H9 (cell line): ENCODE measurements around the gene NFX1. TPM values are rescaled to one million over a fixed set of nuclear protein-coding genes. Genes with fewer than 3 reads are reported as not detected.
"Not testable (repeated sequence)": the region's sequence is repeated elsewhere in the genome, so short reads cannot be mapped to it uniquely, and the experiment has no call there.

Experiments
- DNase-seq: peaks from one replicate; pipeline ENCODE4 v3.0.0-alpha.2; 2017
- H2AFZ ChIP-seq: one replicate; pipeline ENCODE4 v1.6.1; 2013; ENCODE audit warnings: mild to moderate bottlenecking, low read length, control low read depth, moderate library complexity
- H2AK5ac ChIP-seq: 2 replicates; pipeline ENCODE4 v1.6.1; 2013; ENCODE audit warnings: low read length, control low read depth, mixed read lengths; ENCODE audit not compliant: insufficient read length
- H2BK120ac ChIP-seq: one replicate; pipeline ENCODE4 v1.6.1; 2013; ENCODE audit warnings: low read depth, mild to moderate bottlenecking, low read length, control low read depth, inconsistent platforms; ENCODE audit not compliant: poor library complexity, severe bottlenecking
- H2BK12ac ChIP-seq: 2 replicates; pipeline ENCODE4 v1.6.1; 2013; ENCODE audit warnings: low read length, control low read depth, mixed read lengths, low read depth; ENCODE audit not compliant: insufficient read length
- H2BK15ac ChIP-seq: 2 replicates; pipeline ENCODE4 v1.6.1; 2013; ENCODE audit warnings: low read depth, low read length, control low read depth
- H2BK20ac ChIP-seq: one replicate; pipeline ENCODE4 v1.6.1; 2013; ENCODE audit warnings: low read depth, mild to moderate bottlenecking, low read length, control low read depth, inconsistent platforms; ENCODE audit not compliant: poor library complexity, severe bottlenecking
- H2BK5ac ChIP-seq: 2 replicates; pipeline ENCODE4 v1.6.1; 2013; ENCODE audit warnings: low read length, control low read depth, mixed read lengths; ENCODE audit not compliant: insufficient read length
- H3K14ac ChIP-seq: 2 replicates; pipeline ENCODE4 v1.6.1; 2013; ENCODE audit warnings: low read length, control low read depth; ENCODE audit not compliant: insufficient read depth
- H3K18ac ChIP-seq: 2 replicates; pipeline ENCODE4 v1.6.1; 2013; ENCODE audit warnings: low read depth, mild to moderate bottlenecking, mixed read lengths, low read length, control low read depth; ENCODE audit not compliant: insufficient read length
- H3K23ac ChIP-seq: 2 replicates; pipeline ENCODE4 v1.6.1; 2013; ENCODE audit warnings: low read length, control low read depth, mixed read lengths, low read depth; ENCODE audit not compliant: insufficient read length
- H3K23me2 ChIP-seq: 2 replicates; pipeline ENCODE4 v1.6.1; 2013; ENCODE audit warnings: low read depth, mild to moderate bottlenecking, mixed read lengths, low read length, control low read depth; ENCODE audit not compliant: insufficient read length, poor library complexity, severe bottlenecking
- H3K27ac ChIP-seq: 2 replicates; pipeline ENCODE4 v1.5.1; 2013; ENCODE audit warnings: low read length, control low read depth, mixed read lengths, low read depth; ENCODE audit not compliant: insufficient read length
- H3K27me3 ChIP-seq: 2 replicates; pipeline ENCODE4 v1.6.1; 2013; ENCODE audit warnings: low read length, control low read depth, inconsistent platforms; ENCODE audit not compliant: insufficient read depth
- H3K4ac ChIP-seq: 2 replicates; pipeline ENCODE4 v1.6.1; 2013; ENCODE audit warnings: low read depth, mild to moderate bottlenecking, control low read depth, inconsistent platforms, low read length, moderate library complexity
- H3K4me1 ChIP-seq: 2 replicates; pipeline ENCODE4 v1.6.1; 2013; ENCODE audit warnings: low read length, control low read depth, inconsistent platforms; ENCODE audit not compliant: insufficient read depth
- H3K4me2 ChIP-seq: 2 replicates; pipeline ENCODE4 v1.6.1; 2013; ENCODE audit warnings: low read length, control low read depth, mixed read lengths; ENCODE audit not compliant: insufficient read length, insufficient read depth
- H3K56ac ChIP-seq: 2 replicates; pipeline ENCODE4 v1.6.1; 2013; ENCODE audit warnings: low read depth, mild to moderate bottlenecking, mixed read lengths, low read length, control low read depth; ENCODE audit not compliant: insufficient read length
- H3K79me1 ChIP-seq: 2 replicates; pipeline ENCODE4 v1.6.1; 2013; ENCODE audit warnings: low read depth, mild to moderate bottlenecking, moderate library complexity, low read length, control low read depth, inconsistent platforms; ENCODE audit not compliant: insufficient read depth, poor library complexity, severe bottlenecking
- H3K79me2 ChIP-seq: 2 replicates; pipeline ENCODE4 v1.6.1; 2013; ENCODE audit warnings: low read length, control low read depth, inconsistent platforms; ENCODE audit not compliant: insufficient read depth
- H3K9ac ChIP-seq: 2 replicates; pipeline ENCODE4 v1.6.1; 2013; ENCODE audit warnings: low read length, control low read depth, mixed read lengths; ENCODE audit not compliant: insufficient read length; ENCODE audit errors: extremely low read depth
- H3K9me3 ChIP-seq: one replicate; pipeline ENCODE4 v1.6.1; 2013; ENCODE audit warnings: low read depth, low read length, inconsistent platforms; ENCODE audit not compliant: control insufficient read depth
- H3T11ph ChIP-seq: one replicate; pipeline ENCODE4 v1.6.1; 2013; ENCODE audit warnings: mild to moderate bottlenecking, low read length, control low read depth, inconsistent platforms
- H4K20me1 ChIP-seq: one replicate; pipeline ENCODE4 v1.6.1; 2013; ENCODE audit not compliant: control insufficient read depth, insufficient read length, insufficient read depth
- H4K5ac ChIP-seq: 2 replicates; pipeline ENCODE4 v1.6.1; 2013; ENCODE audit warnings: low read depth, mild to moderate bottlenecking, mixed read lengths, low read length, control low read depth; ENCODE audit not compliant: insufficient read length
- H4K8ac ChIP-seq: replicated peaks from 2 replicates; pipeline ENCODE4 v1.6.1; 2013; ENCODE audit warnings: low read length, control low read depth, mixed read lengths, low read depth; ENCODE audit not compliant: insufficient read length
- H4K91ac ChIP-seq: 2 replicates; pipeline ENCODE4 v1.6.1; 2013; ENCODE audit warnings: low read depth, mild to moderate bottlenecking, moderate library complexity, mixed read lengths, low read length, control low read depth; ENCODE audit not compliant: insufficient read length
- H3K27ac Mint-ChIP-seq, 3 experiments: 2 replicates in 2 of 3; 3 replicates in 1 of 3; pipeline ENCODE4 v1.8.0; 2020 to 2021; ENCODE audit warnings: mixed read lengths in 3 of 3, mild to moderate bottlenecking in 1 of 3, moderate library complexity in 1 of 3
- H3K27me3 Mint-ChIP-seq: 2 replicates; pipeline ENCODE4 v1.8.0; 2021; ENCODE audit warnings: low read depth, mild to moderate bottlenecking, moderate library complexity, mixed read lengths
- H3K36me3 Mint-ChIP-seq, 3 experiments: 2 replicates in 2 of 3; 3 replicates in 1 of 3; pipeline ENCODE4 v1.8.0; 2020 to 2021; ENCODE audit warnings: low read depth in 3 of 3, mixed read lengths in 3 of 3; ENCODE audit not compliant: insufficient read depth in 1 of 3
- H3K4me1 Mint-ChIP-seq, 2 experiments: 2 replicates each; pipeline ENCODE4 v1.8.0; 2020; ENCODE audit warnings: mixed read lengths in 2 of 2
- H3K4me3 Mint-ChIP-seq, 2 experiments: 2 replicates in 1 of 2; 3 replicates in 1 of 2; pipeline ENCODE4 v1.8.0; 2020 to 2021; ENCODE audit warnings: mild to moderate bottlenecking in 2 of 2, mixed read lengths in 2 of 2, moderate library complexity in 1 of 2
- H3K9me3 Mint-ChIP-seq, 2 experiments: 2 replicates in 1 of 2; 3 replicates in 1 of 2; pipeline ENCODE4 v1.8.0; 2020; ENCODE audit warnings: mild to moderate bottlenecking in 2 of 2, mixed read lengths in 2 of 2, moderate library complexity in 1 of 2
- WGBS: extraction: QIAGEN DNeasy Blood & Tissue Kit; methylation state at CpG from one replicate; pipeline ENCODE4 v1.1.7; 2013; ENCODE audit warnings: missing lambda C conversion rate, low lambda C conversion rate, mixed read lengths; ENCODE audit not compliant: insufficient read length; ENCODE audit errors: extremely low coverage; 5-methylcytosine and 5-hydroxymethylcytosine counted together
- total RNA-seq: library from RNA; stranded (reverse); gene quantifications from 2 replicates; pipeline ENCODE4 v1.2.1, GENCODE V29; 2021

NFX1 gene
- total RNA-seq, 1 experiment from 2014 or later, result 35.1 TPM

DNA sequence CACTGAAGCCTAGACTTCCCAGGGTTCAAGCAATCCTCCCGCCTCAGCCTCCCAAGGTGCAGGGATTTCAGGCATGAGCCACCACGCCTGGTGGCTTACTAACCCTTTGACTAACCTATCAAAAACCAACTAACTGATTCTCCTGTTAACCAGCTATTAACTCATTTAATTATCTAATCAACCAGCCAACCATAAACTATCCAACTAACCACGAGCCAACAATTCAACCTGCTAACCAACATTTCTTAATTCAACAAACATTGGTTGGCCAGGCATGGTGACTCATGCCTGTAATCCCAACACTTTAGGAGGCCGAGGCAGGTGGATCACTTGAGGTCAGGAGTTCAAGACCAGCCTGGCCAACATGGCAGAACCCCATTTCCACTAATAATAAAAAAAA lies 108.7 kb downstream of the NFX1 start:
- not testable (repeated sequence) for H3K23ac ChIP-seq, H3K9me3 Mint-ChIP-seq

DNA sequence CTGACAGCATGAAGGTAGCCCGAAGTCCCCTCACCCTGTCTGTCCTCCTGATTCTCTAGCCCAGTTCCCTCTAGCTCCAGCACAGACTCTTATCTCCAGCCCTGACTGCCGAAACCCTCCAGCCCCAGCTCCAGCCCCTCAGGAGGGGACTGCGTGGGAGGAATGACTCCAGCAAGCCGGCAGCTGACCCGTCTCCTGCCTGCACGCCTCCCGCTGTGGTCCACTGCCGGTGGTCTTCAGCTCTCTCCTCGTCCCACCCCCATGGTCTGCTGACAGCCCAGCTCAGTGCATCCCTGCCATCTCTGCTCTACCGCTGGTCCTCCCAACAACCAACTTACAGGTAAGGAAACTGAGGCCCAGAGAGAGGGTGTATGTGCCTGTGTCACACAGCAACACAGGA lies 111.5 kb downstream of the NFX1 start:
- H3K56ac ChIP-seq, H3K27ac ChIP-seq, H2BK15ac ChIP-seq, H3K79me1 ChIP-seq, H4K20me1 ChIP-seq, H3K4ac ChIP-seq, H3K27ac Mint-ChIP-seq, H3K14ac ChIP-seq, H4K5ac ChIP-seq, H3K4me1 Mint-ChIP-seq, H4K8ac ChIP-seq, H2AK5ac ChIP-seq, H2BK20ac ChIP-seq, H3K4me3 Mint-ChIP-seq, H3K79me2 ChIP-seq, H4K91ac ChIP-seq, H2AFZ ChIP-seq, H3K4me2 ChIP-seq, H3K27me3 ChIP-seq, H3K9ac ChIP-seq, H3K18ac ChIP-seq, H2BK12ac ChIP-seq, H3K9me3 ChIP-seq, H3K23me2 ChIP-seq, H3K36me3 Mint-ChIP-seq, DNase-seq, H2BK5ac ChIP-seq, H3K23ac ChIP-seq, H3K4me1 ChIP-seq, H3K9me3 Mint-ChIP-seq, H3T11ph ChIP-seq, H2BK120ac ChIP-seq: not testable (repeated sequence)
- WGBS, result no CpG with 5 or more reads among the region's 10 CpGs
- H3K27me3 Mint-ChIP-seq, result peaks cover 11% of the 10 kb centered on the region

More for the DNA sequence above, 108.7 kb downstream of the NFX1 start:
- H3K4me3 Mint-ChIP-seq, H3K4me1 ChIP-seq, H3T11ph ChIP-seq, H3K4me2 ChIP-seq, H2AK5ac ChIP-seq, H2BK12ac ChIP-seq, H3K9ac ChIP-seq, H2BK5ac ChIP-seq, H4K5ac ChIP-seq, H3K79me1 ChIP-seq, H3K18ac ChIP-seq, H2BK15ac ChIP-seq, H2AFZ ChIP-seq, H3K36me3 Mint-ChIP-seq, H2BK20ac ChIP-seq, H3K27me3 ChIP-seq, H3K23me2 ChIP-seq, H3K27ac Mint-ChIP-seq, H4K20me1 ChIP-seq, H3K79me2 ChIP-seq, H3K14ac ChIP-seq, H3K4ac ChIP-seq, H3K27ac ChIP-seq, H2BK120ac ChIP-seq, H3K56ac ChIP-seq, H4K91ac ChIP-seq, DNase-seq, H3K9me3 ChIP-seq, H3K4me1 Mint-ChIP-seq, H4K8ac ChIP-seq: not testable (repeated sequence)
- WGBS, result no CpG with 5 or more reads among the region's 4 CpGs
- peaks cover 11% of the 10 kb centered on the region for H3K27me3 Mint-ChIP-seq
